Right lobe of liver (tissue), 4 donors: ENCODE data around the gene ALDH1L1.

Experiments
- POLR2A ChIP-seq: fragments of 450-650 bp; IDR thresholded peaks from one replicate; pipeline ENCODE4 v1.6.1; 2017; ENCODE audit warnings: antibody characterized with exemption, mild to moderate bottlenecking
- TF ChIP-seq, protein P1 (sequence below), 4 donors: fragments of 200-600 bp in 3 of 4; fragments of 450-650 bp in 1 of 4; IDR thresholded peaks; one replicate each; pipeline versions ENCODE4 v1.5.1 to v1.8.0; 2016 to 2022; ENCODE audit warnings: antibody characterized with exemption in 4 of 4, mild to moderate bottlenecking in 2 of 4
- donor health status: DM: no; HTN: no; CAD: no.
- donor health status: DM: no; HTN: no; CAD: no.
- donor health status: DM: no; HTN: yes; CAD: no.

GRCh38 chr3:126213379-126214028, 33.1 kb upstream of the ALDH1L1 start:
- TF ChIP-seq, protein P1, sequence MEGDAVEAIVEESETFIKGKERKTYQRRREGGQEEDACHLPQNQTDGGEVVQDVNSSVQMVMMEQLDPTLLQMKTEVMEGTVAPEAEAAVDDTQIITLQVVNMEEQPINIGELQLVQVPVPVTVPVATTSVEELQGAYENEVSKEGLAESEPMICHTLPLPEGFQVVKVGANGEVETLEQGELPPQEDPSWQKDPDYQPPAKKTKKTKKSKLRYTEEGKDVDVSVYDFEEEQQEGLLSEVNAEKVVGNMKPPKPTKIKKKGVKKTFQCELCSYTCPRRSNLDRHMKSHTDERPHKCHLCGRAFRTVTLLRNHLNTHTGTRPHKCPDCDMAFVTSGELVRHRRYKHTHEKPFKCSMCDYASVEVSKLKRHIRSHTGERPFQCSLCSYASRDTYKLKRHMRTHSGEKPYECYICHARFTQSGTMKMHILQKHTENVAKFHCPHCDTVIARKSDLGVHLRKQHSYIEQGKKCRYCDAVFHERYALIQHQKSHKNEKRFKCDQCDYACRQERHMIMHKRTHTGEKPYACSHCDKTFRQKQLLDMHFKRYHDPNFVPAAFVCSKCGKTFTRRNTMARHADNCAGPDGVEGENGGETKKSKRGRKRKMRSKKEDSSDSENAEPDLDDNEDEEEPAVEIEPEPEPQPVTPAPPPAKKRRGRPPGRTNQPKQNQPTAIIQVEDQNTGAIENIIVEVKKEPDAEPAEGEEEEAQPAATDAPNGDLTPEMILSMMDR (IDR thresholded peaks at IDR 0.05) = no peak
- no peak for TF ChIP-seq POLR2A
